ENCODE data around the gene SLC12A7.

SLC12A7 gene

GRCh38 chr5:1051366-1051720 is 60.5 kb downstream of the SLC12A7 start:
- H3K4me3 ChIP-seq (ENCODE audit: low read depth, low read length), result no peak overlapping the region
- TF ChIP-seq, protein P1, sequence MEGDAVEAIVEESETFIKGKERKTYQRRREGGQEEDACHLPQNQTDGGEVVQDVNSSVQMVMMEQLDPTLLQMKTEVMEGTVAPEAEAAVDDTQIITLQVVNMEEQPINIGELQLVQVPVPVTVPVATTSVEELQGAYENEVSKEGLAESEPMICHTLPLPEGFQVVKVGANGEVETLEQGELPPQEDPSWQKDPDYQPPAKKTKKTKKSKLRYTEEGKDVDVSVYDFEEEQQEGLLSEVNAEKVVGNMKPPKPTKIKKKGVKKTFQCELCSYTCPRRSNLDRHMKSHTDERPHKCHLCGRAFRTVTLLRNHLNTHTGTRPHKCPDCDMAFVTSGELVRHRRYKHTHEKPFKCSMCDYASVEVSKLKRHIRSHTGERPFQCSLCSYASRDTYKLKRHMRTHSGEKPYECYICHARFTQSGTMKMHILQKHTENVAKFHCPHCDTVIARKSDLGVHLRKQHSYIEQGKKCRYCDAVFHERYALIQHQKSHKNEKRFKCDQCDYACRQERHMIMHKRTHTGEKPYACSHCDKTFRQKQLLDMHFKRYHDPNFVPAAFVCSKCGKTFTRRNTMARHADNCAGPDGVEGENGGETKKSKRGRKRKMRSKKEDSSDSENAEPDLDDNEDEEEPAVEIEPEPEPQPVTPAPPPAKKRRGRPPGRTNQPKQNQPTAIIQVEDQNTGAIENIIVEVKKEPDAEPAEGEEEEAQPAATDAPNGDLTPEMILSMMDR (IDR thresholded peaks at IDR 0.05; ENCODE audit: low read depth, low read length), result no peak

DNA sequence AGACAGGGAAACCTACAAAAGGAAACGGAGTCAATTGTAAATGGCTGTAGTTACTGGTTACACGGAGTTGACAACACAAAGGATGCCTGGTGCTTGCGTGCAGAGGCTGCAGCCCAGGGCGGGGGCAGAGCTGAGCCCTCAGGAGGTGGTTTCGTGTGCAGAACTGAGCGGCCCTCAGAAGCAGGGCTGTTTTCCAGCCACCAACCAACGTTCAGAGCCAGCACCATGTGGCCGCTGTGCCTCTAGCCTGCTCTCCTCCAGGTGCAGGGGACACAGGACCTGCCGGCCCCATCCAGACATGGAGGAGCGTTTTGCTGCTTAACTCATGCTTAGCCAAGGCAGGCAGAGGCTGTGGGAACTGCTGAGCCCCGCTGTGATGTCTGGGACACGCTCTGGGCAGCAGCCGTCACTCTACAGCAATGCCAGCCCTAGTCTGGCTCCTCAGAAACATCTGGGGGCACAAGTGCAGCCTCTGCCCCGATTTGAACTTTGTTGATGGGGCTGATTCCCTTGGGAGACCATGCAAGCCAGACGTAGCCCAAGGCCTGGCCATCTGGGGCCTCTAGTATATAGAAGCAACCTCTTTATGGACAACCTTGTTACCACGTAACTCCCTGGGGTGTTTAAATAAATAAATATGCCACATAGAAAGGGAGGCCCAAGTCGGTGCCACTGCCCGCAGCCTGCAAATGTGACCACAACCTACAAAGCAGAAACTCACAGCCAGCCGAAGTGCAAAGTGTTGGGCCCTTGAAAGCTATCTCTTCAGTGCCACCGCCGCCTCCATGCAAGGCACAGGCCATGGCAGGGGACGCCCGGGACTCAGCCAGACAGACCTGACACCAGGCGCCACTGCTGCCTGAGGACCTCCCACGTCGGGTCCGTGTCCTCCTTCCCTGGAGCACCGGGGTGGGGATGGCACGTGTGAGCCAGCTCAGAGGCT is 61.2 kb downstream of the SLC12A7 start:
- TF ChIP-seq, protein P1 (IDR thresholded peaks at IDR 0.05; ENCODE audit: low read depth, low read length), result no peak
- H3K4me3 ChIP-seq (ENCODE audit: low read depth, low read length), result no peak overlapping the region

DNA sequence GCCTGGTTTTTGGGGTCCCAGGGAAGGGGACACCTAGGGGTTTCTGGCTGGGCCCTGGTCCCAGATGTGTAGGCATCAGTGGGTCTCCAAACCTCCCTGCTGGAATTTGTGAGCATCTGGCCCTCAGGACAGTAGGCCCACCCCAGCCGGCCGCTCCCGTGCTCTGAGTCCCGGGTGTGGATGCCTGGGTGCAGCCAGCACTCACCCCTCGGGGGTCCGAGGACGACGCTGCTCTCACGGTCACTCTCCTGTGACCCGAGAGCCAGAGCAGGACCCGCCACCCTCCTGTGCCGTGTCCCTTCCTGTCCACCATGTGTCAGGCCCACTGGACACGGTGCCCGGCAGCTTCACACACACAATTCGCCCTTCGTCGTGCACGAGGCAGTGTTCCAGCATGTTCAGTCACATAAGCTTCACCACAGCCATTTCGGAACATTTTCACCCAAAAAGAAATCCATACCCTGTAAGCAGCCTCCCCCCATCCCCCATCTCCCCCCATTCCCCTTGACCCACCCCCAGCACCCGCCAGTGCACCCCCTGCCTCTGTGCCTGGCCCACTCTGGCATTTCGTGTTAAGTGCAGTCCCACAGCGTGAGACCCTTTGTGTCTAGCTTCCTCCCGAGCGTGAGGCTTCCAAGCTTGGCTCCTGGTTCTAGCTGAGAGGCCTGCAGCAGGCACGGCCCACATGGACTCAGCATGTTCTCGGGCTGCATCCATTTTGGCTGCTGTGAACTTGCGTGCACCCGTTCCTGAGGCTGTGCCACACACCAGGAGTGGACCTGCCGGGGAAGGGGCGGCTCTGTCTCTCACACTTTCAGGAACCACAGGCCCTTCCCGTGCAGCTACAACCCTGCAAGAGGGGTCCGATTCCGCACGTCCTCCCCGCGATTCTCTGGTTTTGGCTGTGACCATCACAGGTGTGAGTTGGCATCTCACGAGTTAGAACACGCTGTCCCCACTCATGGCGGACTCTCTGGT is 62.7 kb downstream of the SLC12A7 start:
- TF ChIP-seq, protein P1 (IDR thresholded peaks at IDR 0.05; ENCODE audit: low read depth, low read length), result no peak
- H3K4me3 ChIP-seq (ENCODE audit: low read depth, low read length), result no peak overlapping the region

DNA sequence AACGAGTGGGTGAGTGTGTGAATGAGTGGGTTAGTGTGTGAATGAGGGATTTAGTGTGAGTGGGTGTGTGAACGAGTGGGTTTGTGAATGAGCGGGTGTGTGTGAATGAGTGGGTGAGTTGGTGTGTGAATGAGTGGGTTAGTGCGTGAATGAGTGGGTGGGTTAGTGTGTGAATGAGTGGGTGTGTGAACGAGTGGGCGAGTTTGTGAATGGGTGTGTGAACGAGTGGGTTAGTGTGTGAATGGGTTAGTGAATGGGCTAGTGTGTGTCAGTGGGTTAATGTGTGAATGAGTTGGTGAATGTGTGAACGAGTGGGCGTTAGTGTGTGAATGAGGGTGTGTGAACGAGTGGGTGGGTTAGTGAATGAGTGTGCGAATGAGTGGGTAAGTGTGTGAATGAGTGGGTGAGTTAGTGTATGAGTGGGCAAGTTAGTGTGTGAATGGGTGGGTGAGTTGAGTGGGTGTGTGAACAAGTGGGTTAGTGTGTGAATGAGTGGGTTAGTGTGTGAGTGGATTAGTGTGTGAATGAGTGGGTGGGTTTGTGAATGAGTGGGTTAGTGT is 63.6 kb downstream of the SLC12A7 start:
- TF ChIP-seq, protein P1 (IDR thresholded peaks at IDR 0.05; ENCODE audit: low read depth, low read length), result no peak
- no peak overlapping the region for H3K4me3 ChIP-seq (ENCODE audit: low read depth, low read length)

GRCh38 chr5:1047332-1047965 is 64.4 kb downstream of the SLC12A7 start:
- TF ChIP-seq, protein P1 (IDR thresholded peaks at IDR 0.05; ENCODE audit: low read depth, low read length), result no peak
- no peak overlapping the region for H3K4me3 ChIP-seq (ENCODE audit: low read depth, low read length)

GRCh38 chr5:1045960-1046560 is 65.8 kb downstream of the SLC12A7 start:
- H3K4me3 ChIP-seq (ENCODE audit: low read depth, low read length), result no peak overlapping the region
- TF ChIP-seq, protein P1 (IDR thresholded peaks at IDR 0.05; ENCODE audit: low read depth, low read length), result no peak
